NCI-H2196 (cell line): Measurements from ENCODE around the gene IQSEC1.

Experiments used
- DNase-seq: peaks from one replicate; lab custom pipeline; 2025; ENCODE audit not compliant: unreplicated experiment; lab: John Stamatoyannopoulos, UW

Gene IQSEC1

DNA sequence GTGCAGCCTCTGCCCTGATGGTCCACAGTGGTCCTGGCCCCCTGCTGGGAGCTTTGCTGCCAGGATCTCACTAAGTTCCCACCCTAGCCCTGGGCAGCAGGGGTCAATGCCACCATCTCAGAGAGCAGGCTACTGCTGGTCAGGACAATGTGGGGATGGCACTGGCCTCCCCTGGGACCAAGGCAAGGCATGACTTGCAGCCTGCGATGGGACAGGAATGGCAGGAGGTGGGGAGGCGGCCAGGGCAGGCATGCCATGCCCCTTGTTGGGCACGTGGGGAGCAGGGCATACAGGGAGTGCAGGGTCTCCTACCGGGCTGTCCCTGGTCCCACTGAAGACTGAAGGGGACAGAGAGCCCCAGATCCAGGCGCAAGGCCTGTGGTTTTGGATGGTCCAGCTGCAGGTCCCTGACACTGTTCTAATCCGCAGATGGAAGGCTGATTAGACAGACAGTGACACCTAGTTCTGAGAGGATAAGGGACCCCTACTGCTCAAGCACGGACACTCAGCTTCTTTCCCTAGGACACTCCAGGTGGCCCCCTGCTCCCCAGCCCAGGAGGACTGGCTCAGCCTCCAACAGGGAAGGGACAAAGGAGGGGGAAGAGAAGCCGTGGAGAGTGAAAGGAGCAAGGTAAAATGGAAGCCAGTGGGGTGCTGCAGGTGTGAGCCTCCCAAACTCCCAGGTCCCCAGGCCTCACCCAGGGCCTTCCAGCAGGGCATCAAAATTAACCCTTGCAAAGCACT, 162.7 kb downstream of the IQSEC1 start:
- DNase-seq: no peak

DNA sequence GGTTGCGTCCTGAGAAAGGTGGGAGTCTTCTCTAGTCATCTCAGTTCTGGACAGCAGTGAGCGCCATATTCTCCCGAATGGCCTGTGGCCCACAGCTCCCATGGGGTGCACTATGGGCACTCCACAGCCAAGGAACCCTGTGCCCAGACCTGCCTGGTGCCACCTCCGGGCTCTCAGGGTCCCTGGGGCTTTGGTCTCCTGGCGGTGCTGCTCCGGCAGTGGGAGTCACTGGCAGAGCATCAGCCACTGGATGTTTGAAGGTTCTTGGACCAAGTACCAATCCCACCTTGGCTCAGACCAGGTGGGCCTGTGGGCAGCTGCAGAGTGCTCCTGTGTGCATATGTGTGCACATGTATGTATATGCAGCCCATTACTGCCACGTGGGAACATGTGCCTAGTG, 163.5 kb downstream of the IQSEC1 start:
- DNase-seq: no peak

DNA sequence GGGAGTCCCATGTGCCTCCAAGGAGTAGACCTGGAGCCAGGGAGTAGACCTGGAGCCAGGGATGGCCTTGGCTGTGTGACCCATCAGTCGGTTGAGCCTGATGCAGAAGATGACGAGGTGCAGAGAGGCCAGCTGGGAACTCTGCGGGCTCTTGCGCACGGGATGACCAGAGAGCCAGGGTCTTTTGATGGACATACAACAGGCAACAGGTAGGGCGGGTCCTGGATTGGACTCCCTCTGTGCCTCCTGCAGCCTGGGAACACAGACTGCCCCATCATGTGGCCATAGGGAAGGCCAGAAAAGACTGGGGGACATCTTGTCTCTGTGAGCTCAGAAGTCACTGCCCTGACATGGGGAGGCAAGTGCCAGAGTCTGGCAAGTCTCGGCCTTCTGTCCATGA, 164.4 kb downstream of the IQSEC1 start:
- no peak for DNase-seq

DNA sequence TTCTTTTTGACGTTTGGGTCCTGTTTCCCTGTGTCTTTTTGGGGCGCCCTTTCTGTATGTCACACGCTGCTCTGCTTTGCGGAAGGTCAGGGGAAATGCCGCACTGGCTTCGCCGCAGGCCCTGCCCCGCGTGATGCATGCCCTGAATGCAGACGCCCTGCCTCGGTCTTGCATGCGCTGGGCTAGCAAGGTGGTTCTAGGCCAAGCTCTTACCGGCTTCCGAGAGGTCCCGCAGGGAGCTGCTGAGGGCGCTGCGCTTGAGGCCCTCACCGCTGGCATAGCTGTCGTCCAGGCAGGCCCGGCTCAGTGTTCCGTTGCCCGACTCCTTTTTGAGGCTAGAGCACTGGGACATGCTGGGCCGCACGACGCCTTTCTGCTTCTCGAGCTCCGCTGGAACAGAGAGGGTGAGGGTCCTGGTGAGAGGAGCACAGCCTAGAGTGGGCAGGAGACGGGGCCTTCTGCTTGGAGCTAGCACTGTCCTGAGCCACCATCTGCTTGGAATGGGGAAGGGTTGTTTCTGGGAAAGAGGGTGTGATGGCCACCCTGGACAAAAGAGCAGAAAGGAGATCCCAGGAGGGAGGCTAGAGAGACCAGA, 165.0 kb downstream of the IQSEC1 start:
- DNase-seq: no peak

DNA sequence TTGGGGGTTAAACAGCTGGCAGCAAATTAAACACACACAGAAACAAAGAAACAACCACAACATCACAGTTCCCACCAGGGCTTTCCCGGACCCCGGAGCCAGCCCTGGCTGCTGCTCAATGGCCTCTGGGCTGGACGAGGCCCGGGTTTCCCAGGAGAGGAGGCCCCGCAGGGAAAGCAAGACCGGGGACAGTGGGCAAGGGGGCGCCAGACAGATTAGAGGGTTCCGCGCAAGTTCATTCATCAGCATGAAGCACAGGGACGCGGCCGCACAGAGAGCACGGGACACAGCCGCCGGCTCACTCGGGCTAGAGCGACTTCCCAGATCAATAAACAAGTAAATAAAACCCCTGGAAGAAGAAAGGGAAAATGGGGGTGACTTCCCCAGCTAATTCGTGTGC, 165.5 kb downstream of the IQSEC1 start:
- no peak for DNase-seq

DNA sequence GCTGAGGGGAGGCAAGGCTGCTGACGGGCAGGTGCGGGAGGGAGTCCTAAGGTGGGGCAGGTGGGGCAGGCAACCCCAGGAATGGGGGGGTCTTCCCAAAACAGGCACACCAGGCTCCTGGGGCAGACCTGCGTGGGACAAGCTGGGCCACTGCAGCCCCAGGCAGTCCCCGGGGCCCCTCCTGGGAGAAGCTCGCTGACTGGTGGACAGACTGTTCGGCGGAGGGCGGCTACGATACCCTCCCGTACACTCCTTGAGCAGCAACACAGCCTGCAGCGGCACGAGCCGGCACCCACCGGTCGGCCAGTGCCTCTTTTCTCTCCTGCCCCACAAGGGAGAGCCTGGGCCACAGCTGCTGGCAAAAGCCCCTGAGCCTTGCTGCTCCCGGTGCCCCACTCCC, 165.9 kb downstream of the IQSEC1 start:
- no peak for DNase-seq

DNA sequence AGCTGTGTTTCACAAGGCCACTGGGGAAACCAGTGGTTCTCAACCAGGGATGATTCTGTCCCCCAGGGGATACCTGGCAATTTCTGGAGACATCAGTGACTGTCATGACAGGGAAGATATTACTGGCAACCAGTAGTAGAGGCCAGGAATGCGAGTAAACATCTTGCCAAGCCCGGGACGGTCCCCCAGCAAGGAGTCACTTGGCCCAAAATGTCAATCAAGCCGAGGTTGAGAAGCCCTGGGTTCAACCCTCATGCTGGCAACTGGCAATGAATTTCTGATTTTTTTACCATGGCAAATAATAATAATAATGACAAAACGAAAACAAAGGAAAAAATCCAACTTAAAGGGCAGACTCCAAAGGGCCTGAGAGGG, 166.3 kb downstream of the IQSEC1 start:
- no peak for DNase-seq

DNA sequence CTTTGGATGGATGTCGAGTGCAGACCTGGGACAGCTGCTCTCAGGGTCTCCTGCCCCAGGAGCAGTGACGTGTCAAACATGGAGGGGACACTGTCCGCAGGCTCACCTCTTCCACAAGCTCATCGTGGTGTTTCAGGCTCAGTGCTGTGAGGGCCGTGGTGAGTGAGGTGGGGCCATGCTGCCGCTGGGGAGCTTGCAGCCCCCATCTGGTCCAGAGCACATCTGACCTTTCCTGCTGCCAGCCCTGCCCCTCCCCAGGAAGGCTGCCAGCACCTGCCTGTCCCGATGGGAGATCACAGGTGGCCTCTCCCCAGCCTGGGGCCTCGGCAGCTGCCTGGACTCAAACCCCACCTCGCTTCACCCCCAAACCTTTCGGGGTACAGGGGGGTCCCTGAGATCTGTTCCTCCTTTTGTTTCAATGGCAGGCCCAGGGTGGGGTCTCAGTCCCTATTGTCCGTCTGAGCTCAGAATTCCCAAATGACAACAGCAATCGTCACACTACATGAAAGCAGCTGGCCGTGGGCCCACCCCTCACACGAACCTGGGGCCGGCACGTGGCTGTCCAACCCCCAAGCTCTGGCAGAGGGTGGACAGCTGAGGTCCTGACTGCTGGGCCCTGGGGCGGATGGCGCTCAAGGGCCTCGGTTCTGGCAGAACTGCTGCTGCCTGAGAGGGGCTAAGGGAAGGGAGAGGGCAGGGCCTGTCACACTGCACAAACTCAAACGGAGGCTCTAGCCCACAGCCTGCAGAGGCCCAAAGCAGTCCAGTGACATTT, 166.9 kb downstream of the IQSEC1 start:
- no peak for DNase-seq

DNA sequence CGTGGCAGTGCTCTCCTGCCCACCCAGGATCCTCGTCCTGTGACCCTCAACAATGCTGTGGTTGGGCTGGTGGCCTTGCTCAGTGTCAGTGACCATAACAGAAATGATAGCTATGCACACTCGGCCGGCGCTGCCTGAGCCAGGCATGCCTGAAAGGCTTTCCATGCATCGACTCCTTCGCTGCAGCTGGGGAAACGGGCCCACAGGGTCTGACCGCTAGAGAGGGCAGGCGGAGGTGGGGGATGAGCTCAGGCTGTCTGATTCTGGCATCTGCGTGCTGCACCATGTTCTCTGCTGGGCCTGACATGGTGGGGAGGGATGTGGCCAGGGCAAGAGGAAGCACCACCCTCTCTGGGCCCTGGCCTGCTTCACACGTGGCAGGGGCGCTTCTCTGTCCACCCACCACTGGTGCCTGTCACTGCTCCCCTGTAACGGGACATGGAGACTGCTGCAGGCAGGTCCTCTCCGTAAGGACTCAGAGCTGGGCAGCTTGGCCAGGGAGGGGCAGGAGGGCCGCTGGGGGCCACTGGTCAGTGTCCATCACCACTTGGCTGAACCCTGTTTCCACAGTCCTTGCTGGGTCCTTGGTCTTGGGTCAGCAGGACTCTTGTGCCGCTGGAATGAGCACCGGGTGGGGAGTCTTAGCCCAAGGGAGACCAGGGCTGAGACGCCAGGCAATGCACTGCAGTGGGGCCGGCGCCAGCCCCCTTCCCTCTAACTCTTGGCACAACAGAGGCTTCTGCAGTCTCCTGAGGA, 167.7 kb downstream of the IQSEC1 start:
- no peak for DNase-seq

DNA sequence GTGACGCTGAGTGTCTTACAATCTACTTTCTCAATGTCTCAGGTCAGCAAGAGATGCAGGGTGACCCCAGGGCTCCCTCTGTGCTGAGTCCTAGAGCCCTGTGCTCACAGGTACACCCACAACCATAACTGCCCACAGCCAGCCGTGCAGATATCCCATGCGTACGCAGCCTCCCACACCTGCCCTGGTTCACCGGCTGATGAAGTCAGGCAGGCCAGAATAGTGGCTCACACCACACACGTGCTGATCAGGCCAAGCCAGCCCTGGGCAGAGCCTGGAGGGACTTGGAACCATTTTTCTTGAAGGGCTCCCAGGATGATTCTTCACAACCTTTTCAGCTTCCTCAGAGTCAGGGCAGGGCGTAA, 168.3 kb downstream of the IQSEC1 start:
- no peak for DNase-seq

DNA sequence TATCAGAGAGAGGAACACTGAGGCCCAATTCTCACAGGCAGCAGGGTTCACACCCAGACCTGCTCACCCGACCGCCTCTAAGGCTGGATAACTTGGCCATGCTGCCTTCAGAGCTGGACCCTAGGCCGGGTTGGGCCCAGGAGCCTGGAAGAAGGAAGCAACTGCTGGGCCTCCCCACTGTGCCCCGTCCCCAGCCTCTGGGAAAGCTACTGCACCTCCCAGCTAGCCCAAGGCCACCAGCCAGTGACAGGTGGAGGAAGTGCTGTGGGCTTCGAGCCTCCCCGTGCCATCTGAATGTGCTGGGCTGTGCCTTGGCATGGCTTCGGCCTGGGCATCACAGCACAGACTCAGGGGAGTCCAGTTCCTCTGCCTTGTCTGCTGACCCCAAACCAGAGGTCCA, 169.3 kb downstream of the IQSEC1 start:
- no peak for DNase-seq

DNA sequence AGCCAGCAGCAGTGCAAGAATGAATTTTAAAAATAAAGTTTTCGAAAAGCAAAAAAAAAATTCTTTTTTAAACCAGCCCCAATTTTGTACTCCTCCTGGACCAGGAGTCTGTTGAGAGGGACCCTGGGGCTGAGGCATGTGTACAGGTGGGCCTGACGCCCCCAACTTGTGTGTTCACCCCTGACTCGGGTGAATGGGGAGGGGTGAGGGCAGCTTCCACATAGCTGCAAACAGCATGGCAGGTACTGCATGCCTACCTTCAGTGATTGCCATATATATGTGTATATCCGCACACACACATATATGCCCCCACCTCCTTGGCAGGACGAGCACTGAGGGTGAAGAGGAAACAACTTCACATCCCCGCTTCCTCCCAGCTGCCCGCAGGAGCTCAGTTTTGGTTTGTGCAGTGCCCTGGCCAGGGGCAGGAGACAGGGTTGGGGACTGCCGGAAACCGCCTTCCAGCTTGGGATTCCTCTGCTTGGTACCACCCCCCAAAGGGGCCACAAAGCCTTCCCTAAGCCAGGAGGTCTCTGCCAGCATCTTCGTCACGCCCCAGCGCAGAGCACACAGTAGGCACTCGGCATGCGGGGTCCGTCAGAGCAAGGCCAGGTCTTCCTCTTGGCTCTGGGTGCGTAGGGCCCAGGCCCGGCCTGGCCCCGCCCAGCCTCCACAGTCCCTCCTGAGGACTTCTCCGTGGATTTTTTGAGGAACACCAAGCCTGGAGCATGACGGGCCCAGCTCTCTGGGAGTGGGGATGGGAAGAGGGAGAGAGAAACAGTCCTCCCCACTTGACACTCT, 170.0 kb downstream of the IQSEC1 start:
- DNase-seq: no peak

DNA sequence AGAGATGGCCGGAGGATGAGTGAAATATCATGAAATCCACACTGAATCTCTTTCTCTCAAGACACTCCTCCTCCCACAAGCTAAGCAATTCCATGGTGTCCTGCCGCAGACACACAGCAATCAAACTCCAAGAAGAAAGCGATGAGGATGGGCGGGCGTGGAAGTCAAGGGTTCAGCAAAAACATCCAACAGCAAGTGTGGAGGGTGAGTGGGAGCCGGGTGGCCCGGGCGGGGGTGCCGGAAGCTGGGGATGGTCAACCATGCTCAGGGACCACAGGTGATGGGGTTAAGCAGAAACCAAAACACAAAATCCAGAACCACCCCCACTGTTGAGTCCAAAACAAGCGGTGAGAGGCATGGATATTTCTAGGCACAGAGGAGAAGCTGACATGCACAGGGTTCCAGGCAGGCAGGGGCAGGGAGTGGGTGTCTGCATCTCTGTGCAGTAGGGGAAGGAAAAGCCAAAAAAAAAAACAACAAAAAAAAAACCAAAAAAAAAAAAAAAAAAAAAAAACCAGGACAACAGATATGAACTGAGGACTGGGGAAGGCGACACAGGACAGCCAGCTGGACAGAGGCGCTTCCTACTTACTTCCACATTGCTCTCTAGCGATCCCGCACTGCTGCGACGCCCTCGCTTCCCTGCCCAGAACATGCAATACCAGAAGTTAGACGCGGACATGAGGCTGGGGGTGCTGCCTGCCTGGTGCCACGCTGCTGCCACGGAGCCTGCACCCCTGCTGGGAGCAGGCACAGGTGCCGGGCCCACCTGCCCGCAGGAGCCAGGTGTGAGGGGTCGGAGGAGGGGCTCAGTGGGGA, 170.8 kb downstream of the IQSEC1 start:
- no peak for DNase-seq

DNA sequence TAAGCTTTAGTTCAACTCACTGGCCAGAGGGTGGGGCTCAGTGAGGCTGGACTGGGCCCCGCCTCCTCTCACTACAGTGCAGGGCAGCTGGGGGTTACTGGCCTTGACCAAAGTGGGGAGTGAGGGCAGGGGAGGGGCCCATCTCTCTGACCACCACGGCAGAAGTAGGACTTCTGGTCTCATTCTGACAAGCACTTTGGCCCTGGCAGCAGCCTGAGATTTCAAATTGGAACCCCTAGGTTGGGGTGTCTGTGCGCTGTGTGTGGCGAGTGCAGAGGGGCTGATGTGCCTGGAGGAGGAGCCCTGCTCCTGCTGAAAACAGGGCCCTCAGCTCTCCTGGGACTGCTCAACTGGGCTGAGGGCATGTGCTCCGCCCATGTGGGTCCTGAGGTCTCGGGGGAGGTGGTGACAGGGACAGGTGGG, 171.6 kb downstream of the IQSEC1 start:
- no peak for DNase-seq

DNA sequence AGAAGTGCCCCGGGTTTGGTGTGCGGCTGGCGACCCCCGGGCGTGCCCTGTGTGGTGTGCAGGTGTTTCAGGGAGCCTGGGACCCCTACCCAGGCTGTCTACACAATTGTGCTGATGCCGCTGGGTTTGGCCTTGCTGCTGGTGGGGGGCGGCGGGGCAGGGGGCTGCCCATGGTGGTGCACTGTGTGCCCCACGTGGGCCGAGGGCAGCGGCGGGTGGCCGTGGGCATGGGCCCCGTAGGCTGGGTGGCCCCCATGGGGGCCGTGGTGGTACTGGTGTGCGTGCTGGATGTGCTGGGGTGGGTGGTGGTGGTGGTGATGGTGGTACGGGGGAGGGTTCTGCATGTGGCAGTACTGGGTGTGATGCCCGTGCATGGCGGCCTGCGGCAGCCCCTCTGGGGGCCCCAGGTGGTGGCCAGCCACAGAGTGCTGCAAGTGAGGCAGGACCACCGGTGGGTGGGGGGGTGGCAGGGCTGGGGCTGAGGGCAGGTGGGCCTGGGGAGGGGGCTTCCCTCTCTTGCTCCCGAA, 172.3 kb downstream of the IQSEC1 start:
- no peak for DNase-seq

DNA sequence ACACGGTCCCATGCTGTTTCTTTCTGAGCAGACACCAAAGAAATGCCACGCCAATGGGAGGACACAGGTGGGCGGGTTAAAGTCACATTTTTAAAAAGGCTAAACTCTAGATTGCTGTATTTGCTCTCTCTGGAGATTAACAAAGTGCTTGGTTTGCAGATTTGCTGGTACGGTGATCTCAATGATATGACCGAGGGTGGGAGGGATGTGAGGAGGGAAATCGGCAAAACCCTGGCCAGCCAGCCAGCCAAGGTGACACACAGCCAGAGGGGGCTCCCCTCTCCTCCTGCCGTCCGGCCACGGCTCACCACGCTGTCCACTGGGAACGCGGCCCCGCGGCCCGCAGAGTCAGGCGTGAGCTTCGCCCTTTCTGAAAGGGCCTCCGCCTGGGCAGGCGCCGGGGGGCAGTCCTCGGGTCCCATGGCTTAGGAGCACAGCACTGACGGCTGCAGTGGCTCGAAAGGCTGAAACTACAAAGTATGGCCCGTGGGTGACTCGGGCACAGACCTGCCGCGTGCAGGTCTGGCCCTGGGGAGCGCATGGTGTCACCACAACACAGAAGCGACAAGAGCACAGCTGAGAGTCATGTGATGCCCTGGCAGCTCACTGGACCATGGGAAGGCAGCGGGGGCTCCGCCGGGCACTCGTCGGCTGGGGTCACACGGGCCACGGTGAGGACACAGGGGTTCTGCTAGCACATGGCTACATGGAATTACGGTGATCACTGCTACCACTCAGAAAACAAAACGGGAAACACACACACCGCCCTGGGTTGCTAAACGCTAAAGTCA, 174.1 kb downstream of the IQSEC1 start:
- DNase-seq: no peak

DNA sequence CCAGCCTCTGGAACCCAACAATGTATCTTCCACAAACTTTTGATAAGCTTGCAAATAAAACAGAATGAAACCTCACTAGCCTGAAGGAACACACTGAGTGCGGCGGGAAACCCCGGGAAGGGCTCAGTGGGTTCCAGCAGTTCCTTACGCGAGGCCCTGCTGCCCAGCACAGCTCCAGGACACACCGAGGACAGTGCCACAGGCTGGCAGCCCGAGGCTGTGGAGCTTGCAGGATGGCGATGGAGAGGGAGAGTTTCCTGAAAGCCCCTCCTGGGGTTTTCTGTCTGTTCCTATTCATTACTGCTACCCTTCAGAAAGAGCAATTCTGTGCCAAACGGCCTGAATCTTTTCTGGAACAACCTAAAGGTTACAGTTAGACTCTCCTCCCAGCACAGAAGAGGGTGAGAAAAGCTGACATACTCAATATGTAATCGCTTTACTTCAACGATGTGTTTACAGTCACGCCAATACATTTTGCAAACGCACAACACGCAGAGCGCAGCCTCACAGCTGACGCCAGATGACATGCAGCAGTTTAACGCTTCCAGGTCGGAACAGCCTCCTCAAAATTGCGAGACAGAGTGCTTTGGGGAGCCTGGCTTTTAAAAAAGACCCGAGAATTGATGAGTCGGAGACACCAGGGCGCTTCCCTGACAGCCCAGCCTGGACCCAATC, 174.8 kb downstream of the IQSEC1 start:
- no peak for DNase-seq
